Skeletal muscle satellite cell (primary cell): ENCODE data around the gene MEIOSIN.

Experiments used
- H3K27me3 ChIP-seq: 2 replicates; pipeline ENCODE4 v1.7.0; 2013; ENCODE audit warnings: low read length; ENCODE audit not compliant: control insufficient read depth, insufficient read depth
- H3K36me3 ChIP-seq: 2 replicates; pipeline ENCODE4 v1.7.0; 2013; ENCODE audit warnings: mild to moderate bottlenecking, control low read depth, low read length; ENCODE audit not compliant: insufficient read depth
- H3K4me1 ChIP-seq: 2 replicates; pipeline ENCODE4 v1.7.0; 2013; ENCODE audit warnings: low read length; ENCODE audit not compliant: control insufficient read depth, insufficient read depth
- H3K4me2 ChIP-seq: 2 replicates; pipeline ENCODE4 v1.7.0; 2013; ENCODE audit warnings: mild to moderate bottlenecking, low read length
- H3K4me3 ChIP-seq: 2 replicates; pipeline ENCODE4 v1.7.0; 2013; ENCODE audit warnings: low read length
- H3K9ac ChIP-seq: 2 replicates; pipeline ENCODE4 v1.7.0; 2013; ENCODE audit warnings: mild to moderate bottlenecking, low read depth, low read length, moderate library complexity
- H3K9me3 ChIP-seq: replicated peaks from 2 replicates; pipeline ENCODE4 v1.7.0; 2013; ENCODE audit warnings: mild to moderate bottlenecking, control low read depth, low read length

MEIOSIN gene

DNA sequence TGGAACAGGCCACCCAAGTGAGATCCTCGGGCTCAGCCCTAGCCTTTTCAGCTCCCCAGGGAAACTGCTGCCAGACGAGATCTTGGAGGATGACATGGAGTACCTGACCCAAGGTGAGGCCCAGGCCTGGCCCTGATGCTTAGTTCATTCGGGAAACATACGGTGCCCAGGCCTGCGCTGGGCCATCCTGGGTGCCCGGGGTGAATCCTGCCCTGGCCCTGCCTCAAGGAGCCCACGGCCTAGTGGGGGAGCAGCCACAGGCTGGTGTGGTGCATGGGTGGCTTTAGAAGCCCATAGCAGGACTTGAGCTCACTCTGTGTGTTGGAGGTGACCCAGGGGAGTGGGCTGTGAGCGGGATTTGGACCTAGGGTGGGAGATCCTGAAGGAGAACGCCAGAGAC is 25.7 kb downstream of the MEIOSIN start:
- Histone ChIP-seq H3K4me2 (no peak overlapping the region), H3K4me3 (no peak overlapping the region), H3K9me3 (no peaks in the 10 kb centered on the region), H3K4me1 (no peaks in the 10 kb centered on the region), H3K9ac (no peak overlapping the region), H3K27me3 (peaks cover 1% of the 10 kb centered on the region), H3K36me3 (no peaks in the 10 kb centered on the region)

DNA sequence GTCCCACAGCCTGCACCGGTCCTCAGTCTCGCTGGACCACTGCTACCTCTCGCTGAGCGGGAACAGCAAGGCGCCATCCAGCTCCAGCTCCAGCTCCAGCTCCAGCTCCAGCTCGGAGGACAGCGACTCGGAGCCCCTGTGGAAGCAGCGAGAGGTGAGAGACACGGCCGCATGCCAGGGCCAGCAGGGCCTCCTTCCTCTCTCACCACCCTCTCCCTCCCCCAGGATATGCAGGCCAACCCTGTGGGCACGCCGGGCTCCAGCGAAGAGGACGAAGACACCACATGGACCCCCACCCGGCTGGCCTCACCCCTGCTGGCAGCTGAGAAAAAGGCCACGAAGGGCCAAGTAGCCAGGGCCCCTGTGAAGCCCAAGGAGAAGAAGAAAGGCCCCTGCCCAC is 28.5 kb downstream of the MEIOSIN start:
- H3K27me3 ChIP-seq: peaks cover 3% of the 10 kb centered on the region
- no peaks in the 10 kb centered on the region for H3K36me3 ChIP-seq
- no peaks in the 10 kb centered on the region for H3K9me3 ChIP-seq
- no peak overlapping the region for H3K9ac ChIP-seq
- peaks cover 7% of the 10 kb centered on the region for H3K4me1 ChIP-seq
- no peak overlapping the region for H3K4me3 ChIP-seq
- no peak overlapping the region for H3K4me2 ChIP-seq

DNA sequence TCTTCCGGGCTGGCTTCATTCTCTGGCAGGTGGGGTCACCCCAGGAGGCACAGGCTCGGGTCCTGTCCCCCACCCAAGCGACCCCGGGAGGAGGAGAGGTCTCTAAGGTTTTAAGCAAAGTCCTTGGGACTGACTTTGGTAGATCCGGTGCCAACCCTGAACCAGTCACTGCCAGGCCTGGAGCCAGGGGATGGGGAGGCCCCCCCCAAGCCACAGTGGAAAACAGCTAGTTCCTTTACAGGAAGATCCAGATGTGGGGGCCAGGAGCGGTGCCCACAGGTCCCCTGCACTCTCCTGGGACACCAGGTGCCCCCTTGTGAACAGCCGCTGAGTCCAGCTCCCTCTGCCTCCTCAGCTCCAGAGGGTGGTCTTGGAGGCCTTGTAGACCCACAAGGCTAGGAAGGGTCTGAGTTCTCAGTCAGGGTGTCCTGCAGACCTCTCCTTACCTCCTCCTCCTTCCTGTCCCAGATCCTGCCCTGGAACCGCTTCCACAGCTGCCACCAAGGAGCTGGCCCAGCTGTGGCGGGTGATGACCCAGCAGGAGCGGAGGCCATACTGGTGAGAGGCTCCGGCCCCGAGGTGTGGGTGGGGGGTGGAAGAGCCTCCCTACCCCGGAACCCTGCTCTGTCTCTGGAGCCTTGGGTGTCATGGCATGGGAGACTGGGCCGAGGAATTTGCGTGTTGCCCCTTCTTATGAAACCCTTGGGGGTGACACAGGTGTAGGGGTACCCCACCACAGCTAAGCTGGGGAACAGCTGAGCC is 29.8 kb downstream of the MEIOSIN start:
- Histone ChIP-seq H3K4me3 (no peak overlapping the region), H3K4me1 (peaks cover 13% of the 10 kb centered on the region), H3K27me3 (peaks cover 3% of the 10 kb centered on the region), H3K9me3 (no peaks in the 10 kb centered on the region), H3K4me2 (no peak overlapping the region), H3K36me3 (no peaks in the 10 kb centered on the region), H3K9ac (no peak overlapping the region)

DNA sequence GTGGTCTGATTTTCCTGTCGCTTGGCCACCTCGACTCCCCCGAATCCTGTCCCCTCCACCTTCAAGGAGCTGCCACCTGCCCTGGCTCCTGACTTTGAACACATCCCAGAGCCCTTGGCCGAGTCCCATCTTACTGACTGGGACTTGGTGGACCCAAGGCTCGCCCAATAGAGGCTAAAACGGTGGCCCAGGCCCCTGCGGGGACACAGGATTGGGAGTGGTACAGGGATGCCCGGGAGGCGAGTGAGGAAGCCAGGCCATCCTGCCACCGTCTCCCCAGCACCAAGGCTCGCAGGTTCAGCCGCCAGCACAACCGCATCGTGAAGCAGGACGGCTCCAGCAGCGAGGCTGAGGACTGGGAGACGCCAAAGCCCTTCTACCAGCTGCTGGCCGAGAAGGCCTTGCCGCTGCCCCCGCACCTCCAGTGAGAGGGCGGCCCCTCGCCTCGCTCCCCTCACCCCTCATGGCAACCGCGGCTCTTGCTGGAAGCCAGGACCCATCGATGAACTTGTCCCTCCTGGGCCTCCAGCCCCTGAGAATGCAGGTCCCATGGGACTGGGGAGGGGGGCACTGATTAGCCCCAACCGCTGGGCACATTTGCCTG is 30.6 kb downstream of the MEIOSIN start:
- no peaks in the 10 kb centered on the region for H3K36me3 ChIP-seq
- H3K4me3 ChIP-seq: no peak overlapping the region
- no peaks in the 10 kb centered on the region for H3K9me3 ChIP-seq
- H3K4me2 ChIP-seq: no peak overlapping the region
- H3K4me1 ChIP-seq: peaks cover 13% of the 10 kb centered on the region
- H3K9ac ChIP-seq: no peak overlapping the region
- peaks cover 3% of the 10 kb centered on the region for H3K27me3 ChIP-seq

DNA sequence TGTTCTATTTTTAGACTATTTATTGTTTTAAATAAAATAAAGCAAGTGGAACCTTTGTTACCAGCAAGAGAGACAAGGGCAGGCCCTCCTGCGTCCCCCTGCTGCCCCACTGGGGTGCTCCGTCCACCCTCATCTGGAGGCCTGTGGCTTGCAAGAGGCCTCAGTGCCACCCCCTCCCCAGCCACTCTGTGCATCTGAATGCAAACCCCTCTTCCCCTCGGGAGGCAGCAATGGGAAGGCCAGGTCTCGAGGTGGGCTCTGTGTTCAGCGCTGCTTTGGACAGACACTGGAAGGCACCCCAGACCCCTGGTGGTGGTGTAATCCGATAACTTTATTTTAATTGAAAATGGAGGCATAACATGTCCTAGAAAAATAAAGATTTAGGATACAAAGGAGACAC is 31.2 kb downstream of the MEIOSIN start:
- Histone ChIP-seq H3K9ac (no peak overlapping the region), H3K27me3 (peaks cover 3% of the 10 kb centered on the region), H3K4me3 (no peak overlapping the region), H3K36me3 (no peaks in the 10 kb centered on the region), H3K9me3 (no peaks in the 10 kb centered on the region), H3K4me1 (peaks cover 13% of the 10 kb centered on the region), H3K4me2 (no peak overlapping the region)

DNA sequence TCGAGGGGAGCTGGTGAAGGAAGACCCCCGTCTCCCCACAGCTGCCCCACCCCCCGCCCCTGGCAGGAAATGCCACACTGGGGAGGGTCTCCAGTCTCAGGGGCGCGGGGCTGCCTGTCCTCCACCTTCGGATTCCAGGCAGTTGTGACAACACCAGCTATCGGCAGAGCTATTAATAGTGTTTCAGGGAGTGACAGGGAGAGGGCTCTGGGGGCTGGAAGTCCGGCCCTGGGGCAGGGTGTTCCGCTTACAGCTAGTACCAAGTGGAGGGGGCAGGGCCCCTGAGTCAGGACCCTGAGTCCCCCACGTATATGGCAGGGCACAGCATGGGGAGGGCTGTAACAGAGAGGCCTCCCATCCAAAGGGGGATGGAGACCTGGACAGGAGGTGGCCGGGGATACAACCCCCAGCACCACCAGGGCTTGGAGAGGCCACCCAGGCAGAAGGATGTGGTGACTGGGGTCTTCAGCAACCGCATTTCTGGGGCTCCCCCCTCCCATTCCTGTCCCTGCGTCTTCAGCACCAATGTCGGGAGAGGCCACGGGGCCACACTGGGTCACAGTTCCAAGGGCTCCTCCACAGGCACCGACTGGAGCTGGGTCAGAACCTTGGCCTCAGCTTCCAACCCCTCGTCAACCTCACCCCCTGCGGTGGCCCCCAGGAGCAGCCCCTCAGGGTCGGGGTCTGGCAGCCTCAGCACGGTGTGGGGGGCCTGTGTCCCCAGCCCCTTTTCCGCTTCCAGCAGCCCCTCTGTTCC is 31.9 kb downstream of the MEIOSIN start:
- H3K4me3 ChIP-seq: no peak overlapping the region
- peaks cover 19% of the 10 kb centered on the region for H3K4me1 ChIP-seq
- H3K9me3 ChIP-seq: no peaks in the 10 kb centered on the region
- H3K9ac ChIP-seq: no peak overlapping the region
- peaks cover 3% of the 10 kb centered on the region for H3K27me3 ChIP-seq
- no peaks in the 10 kb centered on the region for H3K36me3 ChIP-seq
- no peak overlapping the region for H3K4me2 ChIP-seq

DNA sequence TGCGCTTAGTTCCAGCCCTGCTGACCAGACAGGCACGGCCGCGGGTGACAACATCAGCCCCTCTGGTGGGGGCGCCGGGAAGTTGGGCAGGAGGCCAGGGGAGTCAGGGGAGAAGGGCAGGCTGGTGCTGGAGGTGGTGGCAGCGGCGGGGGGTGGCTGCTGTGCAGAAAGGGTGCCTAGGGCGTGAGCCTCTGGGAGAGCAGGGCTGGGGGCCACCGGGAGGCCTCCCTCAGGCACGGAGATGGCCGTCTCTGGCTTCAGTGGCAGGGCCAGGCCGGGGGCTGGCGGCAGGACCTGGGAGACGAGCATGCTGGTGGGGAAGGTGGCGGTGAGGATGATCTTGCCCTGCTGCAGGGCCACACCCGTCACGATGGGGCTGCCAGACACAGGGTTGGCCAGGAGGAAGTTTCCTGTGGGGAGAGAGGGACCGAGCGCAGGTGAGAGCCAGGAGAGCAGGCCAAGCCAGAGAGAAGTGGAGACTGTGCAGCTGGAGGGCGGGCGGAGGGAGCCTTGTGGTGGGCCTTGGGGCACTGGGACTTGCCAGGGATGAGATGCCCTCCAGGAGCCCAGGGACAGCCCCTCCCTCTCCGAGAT is 32.6 kb downstream of the MEIOSIN start:
- no peak overlapping the region for H3K4me3 ChIP-seq
- H3K9me3 ChIP-seq: no peaks in the 10 kb centered on the region
- H3K4me1 ChIP-seq: peaks cover 22% of the 10 kb centered on the region
- H3K4me2 ChIP-seq: no peak overlapping the region
- H3K27me3 ChIP-seq: peaks cover 3% of the 10 kb centered on the region
- no peak overlapping the region for H3K9ac ChIP-seq
- no peaks in the 10 kb centered on the region for H3K36me3 ChIP-seq

DNA sequence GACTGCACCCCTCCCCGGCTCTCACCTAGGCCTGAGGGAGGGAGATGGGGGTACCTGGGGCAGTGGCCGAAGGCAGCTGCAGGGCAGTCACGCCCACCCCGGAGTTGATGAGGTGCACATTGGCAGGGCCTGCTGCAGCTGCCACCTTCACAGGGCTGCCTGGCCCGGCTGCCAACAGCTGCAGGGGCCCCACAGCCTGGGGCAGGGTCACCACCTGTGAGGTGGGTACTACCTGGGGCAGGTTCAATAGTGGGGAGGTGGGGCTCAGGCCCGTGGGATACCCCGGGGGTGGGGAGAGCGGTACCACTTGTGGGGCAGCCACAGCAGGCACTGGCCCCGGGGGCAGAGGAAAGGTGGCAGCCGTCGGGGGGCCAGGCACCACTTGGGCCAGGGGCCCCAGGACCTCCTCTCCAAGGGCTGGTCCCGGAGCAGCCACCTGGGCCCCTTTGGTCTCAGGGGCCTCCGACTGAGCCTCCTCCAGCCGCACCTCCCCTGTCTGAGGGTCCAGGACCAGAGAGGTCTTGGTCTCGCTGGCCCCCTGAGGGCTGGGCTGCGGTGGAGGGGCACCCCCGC is 33.1 kb downstream of the MEIOSIN start:
- Histone ChIP-seq H3K4me1 (peaks cover 26% of the 10 kb centered on the region), H3K9ac (peak overlapping the region; percentile 82), H3K36me3 (no peaks in the 10 kb centered on the region), H3K4me3 (peak overlapping the region; percentile 77), H3K9me3 (no peaks in the 10 kb centered on the region), H3K27me3 (peaks cover 3% of the 10 kb centered on the region), H3K4me2 (peak overlapping the region; percentile 96)

DNA sequence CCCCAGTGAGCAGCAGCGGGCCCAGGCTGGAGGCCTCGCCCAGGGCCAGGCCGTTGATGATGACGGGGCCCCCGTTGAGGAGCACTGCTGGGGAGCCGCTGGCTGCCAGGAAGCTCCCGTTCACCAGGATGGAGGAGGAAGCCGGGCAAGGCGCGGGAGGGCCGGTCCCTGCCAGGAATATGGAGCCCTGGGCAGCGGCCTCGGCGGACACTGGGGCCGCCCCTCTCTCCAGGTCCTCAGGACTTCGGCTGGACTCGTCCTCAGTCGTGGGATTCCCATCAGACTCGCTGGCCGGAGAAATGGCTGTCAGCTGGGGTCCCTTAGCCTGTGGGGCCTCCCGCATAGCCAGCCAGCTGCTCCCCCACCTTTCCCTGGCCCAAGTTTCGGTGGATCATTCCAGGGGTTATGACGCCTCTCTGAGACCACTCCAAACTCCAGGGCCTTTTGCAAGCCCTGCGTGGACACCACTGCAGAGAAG is 33.7 kb downstream of the MEIOSIN start:
- peak overlapping the region; percentile 77 for H3K4me3 ChIP-seq
- no peaks in the 10 kb centered on the region for H3K9me3 ChIP-seq
- H3K9ac ChIP-seq: peak overlapping the region; percentile 82
- peaks cover 3% of the 10 kb centered on the region for H3K27me3 ChIP-seq
- H3K36me3 ChIP-seq: no peaks in the 10 kb centered on the region
- H3K4me1 ChIP-seq: peaks cover 26% of the 10 kb centered on the region
- peak overlapping the region; percentile 96 for H3K4me2 ChIP-seq

DNA sequence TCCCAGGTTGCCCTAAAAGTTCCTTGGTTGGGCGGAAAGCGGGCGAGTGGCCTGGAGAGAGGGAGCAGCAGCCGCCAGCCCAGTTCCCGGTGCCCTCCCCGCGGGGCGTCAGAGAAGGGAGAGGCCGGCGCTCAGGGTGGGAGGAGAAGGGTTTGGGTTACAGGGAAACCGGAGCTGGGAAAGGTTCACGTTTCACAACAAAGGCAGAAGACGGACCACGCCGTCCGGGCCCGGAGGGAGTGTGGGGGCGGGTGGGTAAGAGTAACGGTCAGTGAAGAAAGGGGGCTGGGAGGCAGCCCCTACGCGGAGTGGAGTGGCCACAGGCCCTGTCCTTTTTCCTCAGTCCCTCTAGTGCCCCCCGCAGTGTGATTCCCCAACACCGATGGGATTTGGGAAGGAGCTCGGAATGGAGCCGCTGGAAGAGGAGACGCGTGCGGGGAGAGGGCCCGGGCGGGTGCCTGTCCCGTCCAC is 34.2 kb downstream of the MEIOSIN start:
- peaks cover 26% of the 10 kb centered on the region for H3K4me1 ChIP-seq
- H3K4me2 ChIP-seq: peak overlapping the region; percentile 96
- peaks cover 3% of the 10 kb centered on the region for H3K27me3 ChIP-seq
- peak overlapping the region; percentile 77 for H3K4me3 ChIP-seq
- H3K9me3 ChIP-seq: no peaks in the 10 kb centered on the region
- H3K9ac ChIP-seq: peak overlapping the region; percentile 82
- no peaks in the 10 kb centered on the region for H3K36me3 ChIP-seq
